OCI-LY1 (cell line): Measurements from ENCODE around the gene FERMT1.

Source experiments
- H2AFZ ChIP-seq: fragments of 200-600 bp; sonication (generic), shearing (Covaris generic); 2 replicates; pipeline ENCODE4 v1.6.0; 2014; ENCODE audit warnings: antibody characterized with exemption, mild to moderate bottlenecking, low read length
- H3F3A ChIP-seq: fragments of 200-600 bp; sonication (generic), shearing (Covaris generic); 2 replicates; pipeline ENCODE4 v1.6.0; 2014; ENCODE audit warnings: mild to moderate bottlenecking, antibody characterized with exemption, low read length, moderate library complexity; ENCODE audit not compliant: insufficient read depth
- H3K27ac ChIP-seq: fragments of 200-600 bp; sonication (generic); 2 replicates; pipeline ENCODE4 v1.5.1; 2014; ENCODE audit warnings: low read length, mixed run types, mild to moderate bottlenecking, low read depth; ENCODE audit not compliant: poor library complexity, severe bottlenecking
- H3K27me3 ChIP-seq: fragments of 200-600 bp; sonication (generic); 2 replicates; pipeline ENCODE4 v1.6.0; 2014; ENCODE audit warnings: antibody characterized with exemption, mild to moderate bottlenecking, low read length, moderate library complexity; ENCODE audit not compliant: insufficient read depth
- H3K36me3 ChIP-seq: fragments of 200-600 bp; sonication (generic); 2 replicates; pipeline ENCODE4 v1.6.1; 2014; ENCODE audit warnings: mild to moderate bottlenecking, antibody characterized with exemption, low read length, moderate library complexity, mixed read lengths; ENCODE audit not compliant: insufficient read depth
- H3K4me1 ChIP-seq: fragments of 200-600 bp; sonication (generic); 2 replicates; pipeline ENCODE4 v1.5.1; 2014; ENCODE audit warnings: mild to moderate bottlenecking, low read length, moderate library complexity; ENCODE audit not compliant: insufficient read depth, severe bottlenecking
- H3K4me2 ChIP-seq: fragments of 200-600 bp; sonication (generic), shearing (Covaris generic); 2 replicates; pipeline ENCODE4 v1.6.1; 2014; ENCODE audit warnings: low read length
- H3K4me3 ChIP-seq: fragments of 200-600 bp; sonication (generic); 2 replicates; pipeline ENCODE4 v1.5.1; 2014; ENCODE audit warnings: low read length, low read depth, mild to moderate bottlenecking, mixed read lengths; ENCODE audit not compliant: poor library complexity, severe bottlenecking
- H3K79me2 ChIP-seq: fragments of 200-600 bp; shearing (Covaris generic); 2 replicates; pipeline ENCODE4 v1.6.1; 2016; ENCODE audit warnings: mixed run types, low read length, mixed read lengths; ENCODE audit not compliant: insufficient read depth
- H3K9ac ChIP-seq: fragments of 200-600 bp; sonication (generic), shearing (Covaris generic); 2 replicates; pipeline ENCODE4 v1.6.1; 2014; ENCODE audit warnings: mild to moderate bottlenecking, low read length, mixed read lengths
- H3K9me2 ChIP-seq: fragments of 200-600 bp; sonication (generic), shearing (Covaris generic); 2 replicates; pipeline ENCODE4 v1.6.1; 2014; ENCODE audit warnings: low read depth, mild to moderate bottlenecking, low read length, mixed read lengths
- H3K9me3 ChIP-seq: fragments of 200-600 bp; shearing (Covaris generic); 2 replicates; pipeline ENCODE4 v1.6.1; 2014; ENCODE audit warnings: low read length, mixed read lengths
- H4K20me1 ChIP-seq: fragments of 200-600 bp; sonication (generic), shearing (Covaris generic); 2 replicates; pipeline ENCODE4 v1.6.0; 2016; ENCODE audit warnings: mild to moderate bottlenecking, low read length; ENCODE audit not compliant: insufficient read depth
- EZH2 ChIP-seq: fragments of 200-600 bp; sonication (generic), shearing (Covaris generic); IDR thresholded peaks from 2 replicates; pipeline ENCODE4 v1.8.0; 2017; ENCODE audit warnings: borderline replicate concordance, mixed run types, mild to moderate bottlenecking, antibody characterized with exemption, low read length, moderate library complexity, mixed read lengths
- TF ChIP-seq, protein P1 (sequence below): fragments of 200-600 bp; sonication (generic), shearing (Covaris generic); IDR thresholded peaks from 2 replicates; pipeline ENCODE4 v1.5.1; 2017; ENCODE audit warnings: mild to moderate bottlenecking, antibody characterized with exemption, low read length, moderate library complexity, mixed read lengths

Gene FERMT1

DNA sequence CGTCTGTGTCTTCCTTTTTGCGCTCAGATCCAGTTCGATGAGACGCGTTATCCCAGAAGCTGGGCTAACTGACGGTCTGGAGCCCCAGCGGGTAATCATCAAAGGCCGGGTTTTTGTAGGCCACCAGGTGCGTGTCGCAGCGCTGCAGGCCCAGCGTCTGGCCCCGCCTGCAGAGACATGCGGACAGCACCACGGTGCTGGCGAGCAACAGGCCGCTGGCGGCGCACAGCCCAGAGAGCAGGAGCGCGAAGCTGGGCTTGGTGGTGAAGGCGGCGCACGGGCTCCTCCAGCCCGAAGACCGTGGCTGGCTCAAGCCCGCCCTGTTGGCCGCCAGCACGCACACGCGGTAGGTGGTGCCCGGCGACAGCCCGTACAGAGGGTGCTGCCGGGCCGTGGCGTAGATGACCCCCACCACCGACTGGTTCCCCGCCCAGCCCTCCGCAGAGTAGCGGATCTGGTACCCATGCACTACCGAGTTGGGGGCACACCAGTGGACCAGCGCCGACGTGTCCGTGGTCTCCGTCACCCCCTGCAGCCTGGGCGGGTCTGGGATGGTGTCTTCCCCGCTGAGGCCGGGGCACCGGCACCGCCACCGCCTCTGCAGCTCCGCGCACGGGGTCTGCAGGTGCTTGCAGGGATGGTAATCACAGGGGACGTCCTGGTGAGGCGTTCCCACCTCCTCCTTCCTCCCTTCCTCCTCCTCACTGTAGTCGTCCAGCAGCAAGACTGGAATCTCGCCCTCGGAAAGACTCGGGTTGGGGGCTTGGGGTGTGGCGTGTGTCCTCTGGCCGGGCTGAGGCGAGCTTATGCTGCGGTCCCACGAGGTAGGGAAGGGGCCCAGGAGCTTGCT is 81.6 kb downstream of the FERMT1 start:
- H3F3A ChIP-seq, result no peaks in the 10 kb centered on the region
- H3K27ac ChIP-seq, result no peak overlapping the region
- no peaks in the 10 kb centered on the region for H3K9me2 ChIP-seq
- no peaks in the 10 kb centered on the region for H3K9me3 ChIP-seq
- TF ChIP-seq EZH2, result no peak
- TF ChIP-seq, protein P1, sequence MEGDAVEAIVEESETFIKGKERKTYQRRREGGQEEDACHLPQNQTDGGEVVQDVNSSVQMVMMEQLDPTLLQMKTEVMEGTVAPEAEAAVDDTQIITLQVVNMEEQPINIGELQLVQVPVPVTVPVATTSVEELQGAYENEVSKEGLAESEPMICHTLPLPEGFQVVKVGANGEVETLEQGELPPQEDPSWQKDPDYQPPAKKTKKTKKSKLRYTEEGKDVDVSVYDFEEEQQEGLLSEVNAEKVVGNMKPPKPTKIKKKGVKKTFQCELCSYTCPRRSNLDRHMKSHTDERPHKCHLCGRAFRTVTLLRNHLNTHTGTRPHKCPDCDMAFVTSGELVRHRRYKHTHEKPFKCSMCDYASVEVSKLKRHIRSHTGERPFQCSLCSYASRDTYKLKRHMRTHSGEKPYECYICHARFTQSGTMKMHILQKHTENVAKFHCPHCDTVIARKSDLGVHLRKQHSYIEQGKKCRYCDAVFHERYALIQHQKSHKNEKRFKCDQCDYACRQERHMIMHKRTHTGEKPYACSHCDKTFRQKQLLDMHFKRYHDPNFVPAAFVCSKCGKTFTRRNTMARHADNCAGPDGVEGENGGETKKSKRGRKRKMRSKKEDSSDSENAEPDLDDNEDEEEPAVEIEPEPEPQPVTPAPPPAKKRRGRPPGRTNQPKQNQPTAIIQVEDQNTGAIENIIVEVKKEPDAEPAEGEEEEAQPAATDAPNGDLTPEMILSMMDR, result no peak
- no peaks in the 10 kb centered on the region for H3K79me2 ChIP-seq
- no peaks in the 10 kb centered on the region for H3K27me3 ChIP-seq
- no peak overlapping the region for H3K9ac ChIP-seq
- H3K4me3 ChIP-seq, result no peak overlapping the region
- no peaks in the 10 kb centered on the region for H3K4me1 ChIP-seq
- no peak overlapping the region for H2AFZ ChIP-seq
- H4K20me1 ChIP-seq, result no peaks in the 10 kb centered on the region
- no peak overlapping the region for H3K4me2 ChIP-seq
- peaks cover 43% of the 10 kb centered on the region for H3K36me3 ChIP-seq

DNA sequence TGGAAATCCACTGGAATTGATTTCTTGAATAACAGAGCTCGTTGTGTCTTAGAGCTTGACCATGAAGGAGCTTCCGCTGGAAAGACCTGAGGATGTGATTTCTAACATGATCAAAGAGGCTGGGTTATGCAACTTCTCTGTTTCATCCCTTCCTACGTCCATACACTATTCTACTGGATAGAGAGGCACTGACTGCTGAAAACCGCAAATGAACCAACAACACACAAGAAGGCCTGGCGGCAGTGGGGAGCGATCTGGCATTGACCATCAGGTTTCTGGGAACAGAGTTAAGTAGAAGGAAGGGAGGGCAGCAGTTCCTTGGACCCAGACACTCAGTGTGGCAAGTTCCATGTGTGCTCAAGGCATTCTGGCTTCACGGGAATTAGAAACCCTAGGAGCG is 82.3 kb downstream of the FERMT1 start:
- no peaks in the 10 kb centered on the region for H3K79me2 ChIP-seq
- H3K9ac ChIP-seq, result no peak overlapping the region
- H3K36me3 ChIP-seq, result peaks cover 46% of the 10 kb centered on the region
- no peaks in the 10 kb centered on the region for H3F3A ChIP-seq
- H2AFZ ChIP-seq, result no peak overlapping the region
- H3K4me3 ChIP-seq, result no peak overlapping the region
- no peak for TF ChIP-seq EZH2
- H3K9me3 ChIP-seq, result no peaks in the 10 kb centered on the region
- no peak overlapping the region for H3K4me2 ChIP-seq
- H3K27me3 ChIP-seq, result no peaks in the 10 kb centered on the region
- H4K20me1 ChIP-seq, result no peaks in the 10 kb centered on the region
- no peaks in the 10 kb centered on the region for H3K9me2 ChIP-seq
- H3K4me1 ChIP-seq, result no peaks in the 10 kb centered on the region
- H3K27ac ChIP-seq, result no peak overlapping the region

DNA sequence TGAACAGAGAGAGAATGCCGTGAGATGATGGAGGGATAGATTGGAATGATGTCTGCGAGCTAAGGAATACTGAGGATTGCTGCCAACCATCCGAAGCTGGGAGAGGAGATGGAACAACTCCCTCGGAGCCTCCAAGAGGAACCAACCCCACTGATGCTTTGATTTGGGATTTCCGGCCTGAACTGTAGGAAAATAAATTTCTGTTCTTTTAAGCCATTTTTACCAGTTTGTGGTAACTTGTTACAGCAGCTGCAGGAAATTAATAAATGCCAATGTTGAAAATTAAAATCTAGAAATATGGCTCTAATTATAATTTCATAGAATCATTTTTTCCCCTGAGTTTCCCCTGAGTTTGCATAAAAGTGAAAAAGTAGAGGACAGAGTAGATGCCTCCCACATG is 83.1 kb downstream of the FERMT1 start:
- Histone ChIP-seq H3K36me3 (peaks cover 52% of the 10 kb centered on the region), H3K27ac (no peak overlapping the region), H3K9me3 (no peaks in the 10 kb centered on the region)

More for the DNA sequence above, 83.1 kb downstream of the FERMT1 start:
- Histone ChIP-seq H3K4me1 (no peaks in the 10 kb centered on the region), H3K4me2 (no peak overlapping the region), H2AFZ (no peak overlapping the region), H3K9ac (no peak overlapping the region), H3F3A (no peaks in the 10 kb centered on the region), H3K4me3 (no peak overlapping the region), H3K27me3 (no peaks in the 10 kb centered on the region), H3K79me2 (no peaks in the 10 kb centered on the region), H4K20me1 (no peaks in the 10 kb centered on the region), H3K9me2 (no peaks in the 10 kb centered on the region)
- no peak for TF ChIP-seq EZH2
- TF ChIP-seq, protein P1, result no peak
